HuH-7 (cell line): ENCODE results near the gene STAT1.
"Not testable (repeated sequence)": the region's sequence is repeated elsewhere in the genome, so short reads cannot be mapped to it uniquely, and the experiment has no call there.

ENCODE experiments used
- DNase-seq: peaks from one replicate; pipeline ENCODE4 v3.0.0; 2011; ENCODE audit warnings: low spot score

The STAT1 gene

GRCh38 chr2:191006997-191007783 is 6.8 kb downstream of the STAT1 start:
- no peak for DNase-seq

- no peak for DNase-seq
Observed at GRCh38 chr2:191006297-191006696, 7.7 kb downstream of the STAT1 start.

- DNase-seq = no peak
Observed at GRCh38 chr2:191003405-191004309, 10.3 kb downstream of the STAT1 start.

GRCh38 chr2:191001624-191002023 is 12.3 kb downstream of the STAT1 start:
- no peak for DNase-seq

GRCh38 chr2:191001032-191001431 is 12.9 kb downstream of the STAT1 start:
- no peak for DNase-seq

GRCh38 chr2:190999949-191000665 is 13.9 kb downstream of the STAT1 start:
- no peak for DNase-seq

GRCh38 chr2:190999058-190999457 is 14.9 kb downstream of the STAT1 start:
- DNase-seq = no peak

- no peak for DNase-seq
Observed at GRCh38 chr2:190997526-190998113, 16.4 kb downstream of the STAT1 start.

- DNase-seq = no peak
Observed at GRCh38 chr2:190996947-190997346, 17.0 kb downstream of the STAT1 start.

- peak; percentile 69 for DNase-seq
Observed at GRCh38 chr2:190996338-190996946, 17.5 kb downstream of the STAT1 start.

GRCh38 chr2:190995315-190995714 is 18.7 kb downstream of the STAT1 start:
- DNase-seq = not testable (repeated sequence)

- no peak for DNase-seq
Observed at GRCh38 chr2:190994148-190994547, 19.8 kb downstream of the STAT1 start.

GRCh38 chr2:190993292-190993643 is 20.7 kb downstream of the STAT1 start:
- no peak for DNase-seq

- no peak for DNase-seq
Observed at GRCh38 chr2:190990132-190990531, 23.8 kb downstream of the STAT1 start.

GRCh38 chr2:190988910-190989309 is 25.1 kb downstream of the STAT1 start:
- no peak for DNase-seq

GRCh38 chr2:190987938-190988337 is 26.0 kb downstream of the STAT1 start:
- DNase-seq = no peak

GRCh38 chr2:190987116-190987515 is 26.9 kb downstream of the STAT1 start:
- no peak for DNase-seq

- DNase-seq = no peak
Observed at GRCh38 chr2:190986221-190986953, 27.6 kb downstream of the STAT1 start.

GRCh38 chr2:190984595-190984994 is 29.4 kb downstream of the STAT1 start:
- no peak for DNase-seq

GRCh38 chr2:190982262-190983034 is 31.5 kb downstream of the STAT1 start:
- DNase-seq = no peak
